HepG2 (cell line): ENCODE measurements around the gene ITPR1. TPM values are rescaled to one million over a fixed set of nuclear protein-coding genes. Genes with fewer than 3 reads are reported as not detected.

Experiments used
- AGO2 ChIP-seq: fragments of 200-400 bp; formaldehyde crosslinking; optimal IDR thresholded peaks from 2 replicates; pipeline ENCODE3; 2017; ENCODE audit warnings: mild to moderate bottlenecking, low read depth, low read length, moderate library complexity
- BATF2 ChIP-seq: sonication (generic); formaldehyde crosslinking; IDR thresholded peaks from 2 replicates; pipeline ENCODE4 v1.8.0; 2022; ENCODE audit warnings: mild to moderate bottlenecking, missing genetic modification reagents, moderate library complexity
- BCLAF1 ChIP-seq: fragments of 450-650 bp; IDR thresholded peaks from 2 replicates; pipeline ENCODE4 v1.6.1; 2017; ENCODE audit warnings: mild to moderate bottlenecking
- CHD2 ChIP-seq: IDR thresholded peaks from 2 replicates; pipeline ENCODE4 v1.6.1; 2011; ENCODE audit warnings: low read depth, low read length, improper control_type of control experiment
- ELF4 ChIP-seq: sonication (generic); formaldehyde crosslinking; IDR thresholded peaks from 2 replicates; pipeline ENCODE4 v1.5.0; 2020; ENCODE audit warnings: missing genetic modification reagents, mild to moderate bottlenecking, moderate library complexity, borderline replicate concordance
- IKZF1 ChIP-seq: fragments of 450-650 bp; IDR thresholded peaks from 2 replicates; pipeline ENCODE4 v1.7.1; 2016
- KLF11 ChIP-seq: IDR thresholded peaks from 2 replicates; pipeline ENCODE4 v1.6.1; 2016; ENCODE audit warnings: missing compliant biosample characterization
- NCOA2 ChIP-seq: sonication (generic); formaldehyde crosslinking; IDR thresholded peaks from 2 replicates; pipeline ENCODE4 v1.8.0; 2022; ENCODE audit warnings: inconsistent platforms
- PAX8 ChIP-seq: sonication (generic); formaldehyde crosslinking; IDR thresholded peaks from 2 replicates; pipeline ENCODE4 v1.8.0; 2022; ENCODE audit warnings: mild to moderate bottlenecking, missing genetic modification reagents, borderline replicate concordance
- PCBP2 ChIP-seq: fragments of 200-400 bp; formaldehyde crosslinking; optimal IDR thresholded peaks from 2 replicates; pipeline ENCODE3; 2018; ENCODE audit warnings: low read length, low read depth; ENCODE audit not compliant: poor library complexity, severe bottlenecking
- RORA ChIP-seq: sonication (generic); formaldehyde crosslinking; IDR thresholded peaks from 2 replicates; pipeline ENCODE4 v1.5.0; 2020; ENCODE audit warnings: mild to moderate bottlenecking, missing genetic modification reagents, moderate library complexity
- SKI ChIP-seq: fragments of 450-650 bp; IDR thresholded peaks from one replicate; pipeline ENCODE4 v1.6.1; 2018; ENCODE audit warnings: mild to moderate bottlenecking; ENCODE audit not compliant: partially characterized antibody
- ZFP41 ChIP-seq: sonication (generic); formaldehyde crosslinking; IDR thresholded peaks from 2 replicates; pipeline ENCODE4 v1.4.0; 2020; ENCODE audit warnings: mild to moderate bottlenecking, missing genetic modification reagents, borderline replicate concordance
- ZNF3 ChIP-seq: IDR thresholded peaks from 2 replicates; pipeline ENCODE4 v1.7.0; 2017; ENCODE audit warnings: inconsistent platforms
- polyA plus RNA-seq, 8 experiments: library from polyadenylated mRNA; depleted of rRNA in 3 of 8; stranded (reverse) in 7 of 8; unstranded in 1 of 8; fragments of >200 nt; fragmentation: Illumina TruSeq in 4 of 8; extraction: Trizol in 4 of 8; gene quantifications; 2 replicates each; pipeline versions ENCODE4 v1.2.1 to v1.2.3, GENCODE V29; 2011 to 2016; ENCODE audit warnings: low read depth in 4 of 8, missing spikeins in 1 of 8, mixed read lengths in 1 of 8; ENCODE audit not compliant: insufficient read depth in 1 of 8
- total RNA-seq, 5 experiments: library from RNA; depleted of rRNA; stranded (reverse); fragments of >200 nt; fragmentation: Illumina TruSeq; extraction: Trizol; gene quantifications; 2 replicates each; pipeline ENCODE4 v1.2.3, GENCODE V29; 2016; ENCODE audit warnings: low read depth in 1 of 5
- TF ChIP-seq, protein P1 (sequence below): sonication (generic); formaldehyde crosslinking; IDR thresholded peaks from 2 replicates; pipeline ENCODE4 v1.4.0; 2020; ENCODE audit warnings: missing genetic modification reagents, borderline replicate concordance
- TF ChIP-seq, protein P2 (sequence below): sonication (generic); formaldehyde crosslinking; IDR thresholded peaks from 2 replicates; pipeline ENCODE4 v1.9.0; 2021; ENCODE audit warnings: missing genetic modification reagents, mild to moderate bottlenecking, borderline replicate concordance
- TF ChIP-seq, protein P3 (sequence below): sonication (generic); formaldehyde crosslinking; IDR thresholded peaks from 2 replicates; pipeline ENCODE4 v1.4.0; 2020; ENCODE audit warnings: missing genetic modification reagents

Gene ITPR1
- total and polyA plus RNA-seq, 2 of the 13 experiments (the other 11 are each of a cell fraction or from before 2014, with no cell fraction given): 10.0 to 11.4 TPM

GRCh38 chr3:4720316-4721075 lies 227.3 kb downstream of the ITPR1 start (continued):
- 0 out of 2 replicates have a peak, but pooled peaks have one; percentile 50 for TF ChIP-seq RORA (CRISPR knock-in tag)
- no peak for TF ChIP-seq CHD2
- TF ChIP-seq ZNF3 (CRISPR knock-in tag): no peak
- TF ChIP-seq BATF2: no peak
- TF ChIP-seq, protein P1, sequence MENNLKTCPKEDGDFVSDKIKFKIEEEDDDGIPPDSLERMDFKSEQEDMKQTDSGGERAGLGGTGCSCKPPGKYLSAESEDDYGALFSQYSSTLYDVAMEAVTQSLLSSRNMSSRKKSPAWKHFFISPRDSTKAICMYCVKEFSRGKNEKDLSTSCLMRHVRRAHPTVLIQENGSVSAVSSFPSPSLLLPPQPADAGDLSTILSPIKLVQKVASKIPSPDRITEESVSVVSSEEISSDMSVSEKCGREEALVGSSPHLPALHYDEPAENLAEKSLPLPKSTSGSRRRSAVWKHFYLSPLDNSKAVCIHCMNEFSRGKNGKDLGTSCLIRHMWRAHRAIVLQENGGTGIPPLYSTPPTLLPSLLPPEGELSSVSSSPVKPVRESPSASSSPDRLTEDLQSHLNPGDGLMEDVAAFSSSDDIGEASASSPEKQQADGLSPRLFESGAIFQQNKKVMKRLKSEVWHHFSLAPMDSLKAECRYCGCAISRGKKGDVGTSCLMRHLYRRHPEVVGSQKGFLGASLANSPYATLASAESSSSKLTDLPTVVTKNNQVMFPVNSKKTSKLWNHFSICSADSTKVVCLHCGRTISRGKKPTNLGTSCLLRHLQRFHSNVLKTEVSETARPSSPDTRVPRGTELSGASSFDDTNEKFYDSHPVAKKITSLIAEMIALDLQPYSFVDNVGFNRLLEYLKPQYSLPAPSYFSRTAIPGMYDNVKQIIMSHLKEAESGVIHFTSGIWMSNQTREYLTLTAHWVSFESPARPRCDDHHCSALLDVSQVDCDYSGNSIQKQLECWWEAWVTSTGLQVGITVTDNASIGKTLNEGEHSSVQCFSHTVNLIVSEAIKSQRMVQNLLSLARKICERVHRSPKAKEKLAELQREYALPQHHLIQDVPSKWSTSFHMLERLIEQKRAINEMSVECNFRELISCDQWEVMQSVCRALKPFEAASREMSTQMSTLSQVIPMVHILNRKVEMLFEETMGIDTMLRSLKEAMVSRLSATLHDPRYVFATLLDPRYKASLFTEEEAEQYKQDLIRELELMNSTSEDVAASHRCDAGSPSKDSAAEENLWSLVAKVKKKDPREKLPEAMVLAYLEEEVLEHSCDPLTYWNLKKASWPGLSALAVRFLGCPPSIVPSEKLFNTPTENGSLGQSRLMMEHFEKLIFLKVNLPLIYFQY: no peak
- TF ChIP-seq, protein P2, sequence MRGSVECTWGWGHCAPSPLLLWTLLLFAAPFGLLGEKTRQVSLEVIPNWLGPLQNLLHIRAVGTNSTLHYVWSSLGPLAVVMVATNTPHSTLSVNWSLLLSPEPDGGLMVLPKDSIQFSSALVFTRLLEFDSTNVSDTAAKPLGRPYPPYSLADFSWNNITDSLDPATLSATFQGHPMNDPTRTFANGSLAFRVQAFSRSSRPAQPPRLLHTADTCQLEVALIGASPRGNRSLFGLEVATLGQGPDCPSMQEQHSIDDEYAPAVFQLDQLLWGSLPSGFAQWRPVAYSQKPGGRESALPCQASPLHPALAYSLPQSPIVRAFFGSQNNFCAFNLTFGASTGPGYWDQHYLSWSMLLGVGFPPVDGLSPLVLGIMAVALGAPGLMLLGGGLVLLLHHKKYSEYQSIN (CRISPR knock-in tag): no peak
- TF ChIP-seq ELF4: no peak
- TF ChIP-seq NCOA2 (CRISPR knock-in tag): peak; percentile 81
- TF ChIP-seq KLF11: no peak
- no peak for TF ChIP-seq AGO2
- TF ChIP-seq ZFP41 (CRISPR knock-in tag): no peak
- TF ChIP-seq BCLAF1: no peak
- TF ChIP-seq PAX8 (CRISPR knock-in tag): no peak
- TF ChIP-seq SKI: peak; percentile 51
- TF ChIP-seq IKZF1: no peak
- no peak for TF ChIP-seq PCBP2
- TF ChIP-seq, protein P3, sequence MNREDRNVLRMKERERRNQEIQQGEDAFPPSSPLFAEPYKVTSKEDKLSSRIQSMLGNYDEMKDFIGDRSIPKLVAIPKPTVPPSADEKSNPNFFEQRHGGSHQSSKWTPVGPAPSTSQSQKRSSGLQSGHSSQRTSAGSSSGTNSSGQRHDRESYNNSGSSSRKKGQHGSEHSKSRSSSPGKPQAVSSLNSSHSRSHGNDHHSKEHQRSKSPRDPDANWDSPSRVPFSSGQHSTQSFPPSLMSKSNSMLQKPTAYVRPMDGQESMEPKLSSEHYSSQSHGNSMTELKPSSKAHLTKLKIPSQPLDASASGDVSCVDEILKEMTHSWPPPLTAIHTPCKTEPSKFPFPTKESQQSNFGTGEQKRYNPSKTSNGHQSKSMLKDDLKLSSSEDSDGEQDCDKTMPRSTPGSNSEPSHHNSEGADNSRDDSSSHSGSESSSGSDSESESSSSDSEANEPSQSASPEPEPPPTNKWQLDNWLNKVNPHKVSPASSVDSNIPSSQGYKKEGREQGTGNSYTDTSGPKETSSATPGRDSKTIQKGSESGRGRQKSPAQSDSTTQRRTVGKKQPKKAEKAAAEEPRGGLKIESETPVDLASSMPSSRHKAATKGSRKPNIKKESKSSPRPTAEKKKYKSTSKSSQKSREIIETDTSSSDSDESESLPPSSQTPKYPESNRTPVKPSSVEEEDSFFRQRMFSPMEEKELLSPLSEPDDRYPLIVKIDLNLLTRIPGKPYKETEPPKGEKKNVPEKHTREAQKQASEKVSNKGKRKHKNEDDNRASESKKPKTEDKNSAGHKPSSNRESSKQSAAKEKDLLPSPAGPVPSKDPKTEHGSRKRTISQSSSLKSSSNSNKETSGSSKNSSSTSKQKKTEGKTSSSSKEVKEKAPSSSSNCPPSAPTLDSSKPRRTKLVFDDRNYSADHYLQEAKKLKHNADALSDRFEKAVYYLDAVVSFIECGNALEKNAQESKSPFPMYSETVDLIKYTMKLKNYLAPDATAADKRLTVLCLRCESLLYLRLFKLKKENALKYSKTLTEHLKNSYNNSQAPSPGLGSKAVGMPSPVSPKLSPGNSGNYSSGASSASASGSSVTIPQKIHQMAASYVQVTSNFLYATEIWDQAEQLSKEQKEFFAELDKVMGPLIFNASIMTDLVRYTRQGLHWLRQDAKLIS (CRISPR knock-in tag): no peak
